Activated naive CD8-positive, alpha-beta T cell treated with anti-CD3 and anti-CD28 coated beads, Interleukin-2, amount 50 U/mL, for 24 hours (primary cell): ENCODE measurements around the gene DNAAF8.

Experiments
- ATAC-seq: fragments of 150-1000 bp; cut with Tn5 transposase; one replicate; pipeline ENCODE4 v1.10.0; 2021
- DNase-seq: peaks from one replicate; pipeline ENCODE4 v3.0.0; 2021
- H3K27ac Mint-ChIP-seq: one replicate; pipeline ENCODE4 v1.8.0; 2021; ENCODE audit warnings: mild to moderate bottlenecking, mixed read lengths
- H3K27me3 Mint-ChIP-seq: one replicate; pipeline ENCODE4 v1.8.0; 2021; ENCODE audit warnings: mixed read lengths
- H3K36me3 Mint-ChIP-seq: one replicate; pipeline ENCODE4 v1.8.0; 2021; ENCODE audit warnings: low read depth, mixed read lengths
- H3K4me1 Mint-ChIP-seq: one replicate; pipeline ENCODE4 v1.8.0; 2021; ENCODE audit warnings: mixed read lengths
- H3K4me3 Mint-ChIP-seq: one replicate; pipeline ENCODE4 v1.8.0; 2021; ENCODE audit warnings: mild to moderate bottlenecking, moderate library complexity, mixed read lengths
- H3K9me3 Mint-ChIP-seq: one replicate; pipeline ENCODE4 v1.8.0; 2021; ENCODE audit warnings: mixed read lengths

The DNAAF8 gene

DNA sequence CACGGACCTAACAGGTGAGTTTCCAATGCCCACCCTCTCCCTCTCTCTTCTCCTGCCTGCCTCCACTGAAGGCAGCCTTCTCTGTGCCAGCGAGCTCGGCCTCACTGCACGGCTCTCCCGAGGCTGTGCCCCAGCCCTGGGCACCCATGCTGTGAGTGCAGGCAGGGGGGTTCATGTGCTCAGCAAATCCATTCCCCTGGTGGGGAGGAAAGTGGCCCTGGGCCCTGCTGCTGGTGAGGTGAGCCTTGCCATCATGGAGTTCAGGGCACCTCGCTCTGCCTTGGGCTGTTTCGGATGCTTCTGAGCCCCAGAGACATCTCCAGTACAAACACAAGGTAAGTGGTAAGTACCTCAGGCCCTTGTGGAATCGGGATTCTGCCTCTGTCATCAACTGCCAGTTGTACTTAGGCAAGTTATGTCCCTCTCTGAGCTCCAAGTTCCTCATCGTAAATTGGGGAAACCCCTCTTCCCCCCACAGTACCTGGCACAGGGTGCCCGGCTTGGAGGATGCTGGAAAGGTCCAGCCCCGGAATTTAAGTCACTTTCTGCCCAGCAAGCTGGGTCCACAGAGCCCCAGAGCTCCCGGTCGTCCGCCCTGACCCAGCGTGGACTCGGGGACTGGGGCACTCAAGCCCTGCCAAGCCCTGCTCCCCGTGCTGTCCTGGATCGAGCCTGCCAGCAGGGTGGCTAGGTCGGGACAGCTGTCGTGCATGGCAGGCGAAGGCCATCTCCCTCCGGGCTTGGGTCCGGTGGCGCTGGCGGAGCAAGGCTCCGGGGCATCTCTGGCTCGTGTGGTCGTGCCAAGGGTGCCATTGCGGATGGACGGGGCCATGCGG, 41.7 kb upstream of the DNAAF8 start:
- Mint-ChIP-seq H3K27ac (peak overlapping the region; percentile 74), H3K9me3 (no peaks in the 10 kb centered on the region), H3K27me3 (no peaks in the 10 kb centered on the region), H3K4me3 (peak overlapping the region; percentile 78), H3K4me1 (peaks cover 17% of the 10 kb centered on the region), H3K36me3 (no peaks in the 10 kb centered on the region)
- ATAC-seq (peak; percentile 8), DNase-seq (no peak)

DNA sequence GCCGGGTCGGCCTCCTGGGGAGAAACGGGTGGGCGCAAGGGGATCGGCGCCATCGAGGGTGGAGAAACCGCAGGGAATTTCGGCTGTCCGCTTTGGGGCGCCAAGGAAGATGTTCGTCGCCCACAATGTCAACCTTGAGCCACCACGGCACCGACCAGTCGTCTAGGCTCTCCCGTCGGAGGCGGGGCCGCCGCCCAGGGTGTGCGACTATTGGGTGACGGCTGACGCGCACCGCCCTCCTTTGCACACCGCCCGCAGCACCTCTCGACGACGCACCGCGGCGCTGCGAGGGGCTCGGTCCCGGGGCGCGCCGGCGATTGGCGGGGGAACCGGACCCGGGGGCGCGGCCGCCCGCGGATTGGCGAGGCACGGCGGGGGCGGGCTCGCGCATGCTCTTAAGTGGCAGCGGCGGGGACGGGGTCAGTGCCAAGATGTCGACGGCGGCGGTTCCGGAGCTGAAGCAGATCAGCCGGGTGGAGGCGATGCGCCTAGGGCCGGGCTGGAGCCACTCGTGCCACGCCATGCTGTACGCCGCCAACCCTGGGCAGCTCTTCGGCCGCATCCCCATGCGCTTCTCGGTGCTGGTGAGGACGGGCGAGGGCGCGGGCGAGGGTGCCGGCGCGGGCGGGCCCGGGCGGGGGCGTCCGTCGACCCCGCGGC, 40.9 kb upstream of the DNAAF8 start, which contains the start of gene NUDT16L1:
TSS of gene NUDT16L1 (plus strand) at position 267 of the 660 bp plus-strand sequence. CDS start at position 432, 165 bp downstream.
- peaks cover 17% of the 10 kb centered on the region for H3K4me1 Mint-ChIP-seq
- peak within 1 kb of the TSS; percentile 78 for H3K4me3 Mint-ChIP-seq
- no peaks in the 10 kb centered on the region for H3K27me3 Mint-ChIP-seq
- H3K36me3 Mint-ChIP-seq = no peaks in the 10 kb centered on the region
- peak within 1 kb of the TSS; percentile 74 for H3K27ac Mint-ChIP-seq
- DNase-seq = peak; percentile 98
- no peaks in the 10 kb centered on the region for H3K9me3 Mint-ChIP-seq
- peak; percentile 95 for ATAC-seq

DNA sequence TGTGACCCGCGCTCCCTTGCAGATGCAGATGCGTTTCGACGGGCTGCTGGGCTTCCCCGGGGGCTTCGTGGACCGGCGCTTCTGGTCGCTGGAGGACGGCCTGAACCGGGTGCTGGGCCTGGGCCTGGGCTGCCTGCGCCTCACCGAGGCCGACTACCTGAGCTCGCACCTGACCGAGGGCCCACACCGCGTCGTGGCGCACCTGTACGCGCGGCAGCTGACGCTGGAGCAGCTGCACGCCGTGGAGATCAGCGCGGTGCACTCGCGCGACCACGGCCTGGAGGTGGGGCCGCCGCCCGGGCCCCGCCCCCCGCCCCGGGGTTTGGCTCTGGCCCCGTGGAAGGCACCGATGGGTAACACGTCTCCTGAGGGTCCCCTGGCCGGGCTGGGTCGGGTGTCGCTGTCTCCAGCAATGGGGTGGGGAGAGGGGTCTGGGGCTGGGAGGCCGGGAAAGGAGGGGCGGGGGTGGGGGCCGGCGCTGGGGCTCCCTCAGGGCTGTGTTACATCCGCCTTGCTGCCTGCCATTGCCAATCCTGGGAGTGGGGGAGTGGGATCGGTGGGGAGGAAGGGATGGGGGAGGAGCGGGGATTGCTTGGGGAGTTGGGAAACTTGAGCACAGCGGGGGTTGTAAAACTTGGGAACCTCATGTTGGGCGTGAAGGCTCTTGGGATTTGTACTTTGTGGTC, 40.2 kb upstream of the DNAAF8 start:
- peak overlapping the region; percentile 78 for H3K4me3 Mint-ChIP-seq
- peak; percentile 47 for DNase-seq
- peaks cover 17% of the 10 kb centered on the region for H3K4me1 Mint-ChIP-seq
- H3K27ac Mint-ChIP-seq = no peak overlapping the region
- H3K9me3 Mint-ChIP-seq = no peaks in the 10 kb centered on the region
- no peaks in the 10 kb centered on the region for H3K36me3 Mint-ChIP-seq
- peak; percentile 3 for ATAC-seq
- H3K27me3 Mint-ChIP-seq = no peaks in the 10 kb centered on the region

DNA sequence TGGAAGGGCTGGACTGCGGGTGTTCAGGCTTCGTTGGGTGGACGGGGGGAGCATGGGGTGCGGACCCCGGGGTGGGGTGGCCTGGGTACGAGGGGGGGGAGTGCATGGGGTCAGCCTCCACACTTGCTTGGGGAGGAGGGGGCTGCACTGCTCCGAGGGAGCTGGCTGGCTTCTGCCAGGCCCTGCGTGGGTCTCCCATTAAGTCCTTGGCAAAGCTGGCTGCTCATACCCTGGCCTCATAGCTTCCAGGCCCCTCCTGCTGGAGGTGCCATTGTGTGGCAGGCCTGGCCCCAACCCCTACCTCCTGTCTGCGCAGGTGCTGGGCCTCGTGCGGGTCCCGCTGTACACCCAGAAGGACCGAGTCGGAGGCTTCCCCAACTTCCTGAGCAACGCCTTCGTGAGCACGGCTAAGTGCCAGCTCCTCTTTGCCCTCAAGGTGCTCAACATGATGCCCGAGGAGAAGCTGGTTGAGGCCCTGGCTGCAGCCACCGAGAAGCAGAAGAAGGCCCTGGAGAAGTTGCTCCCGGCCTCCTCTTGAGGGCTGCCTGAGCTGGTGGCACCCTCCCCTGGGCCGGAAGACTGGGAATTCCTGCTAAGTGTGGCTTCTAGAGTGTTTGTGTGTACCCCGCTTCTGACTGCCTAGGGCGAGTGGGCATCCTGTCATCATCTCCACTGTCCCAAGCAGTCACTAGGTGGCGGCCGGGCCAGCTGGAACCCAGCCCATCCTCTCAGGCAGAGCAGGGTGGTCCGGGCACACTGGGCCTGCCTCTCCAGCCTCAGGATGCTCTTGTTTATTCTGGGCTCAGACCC, 39.5 kb upstream of the DNAAF8 start:
- H3K9me3 Mint-ChIP-seq = no peaks in the 10 kb centered on the region
- peak overlapping the region; percentile 78 for H3K4me3 Mint-ChIP-seq
- no peak overlapping the region for H3K27ac Mint-ChIP-seq
- peaks cover 7% of the 10 kb centered on the region for H3K36me3 Mint-ChIP-seq
- peaks cover 19% of the 10 kb centered on the region for H3K4me1 Mint-ChIP-seq
- ATAC-seq (no peak), DNase-seq (no peak)
- H3K27me3 Mint-ChIP-seq = no peaks in the 10 kb centered on the region

DNA sequence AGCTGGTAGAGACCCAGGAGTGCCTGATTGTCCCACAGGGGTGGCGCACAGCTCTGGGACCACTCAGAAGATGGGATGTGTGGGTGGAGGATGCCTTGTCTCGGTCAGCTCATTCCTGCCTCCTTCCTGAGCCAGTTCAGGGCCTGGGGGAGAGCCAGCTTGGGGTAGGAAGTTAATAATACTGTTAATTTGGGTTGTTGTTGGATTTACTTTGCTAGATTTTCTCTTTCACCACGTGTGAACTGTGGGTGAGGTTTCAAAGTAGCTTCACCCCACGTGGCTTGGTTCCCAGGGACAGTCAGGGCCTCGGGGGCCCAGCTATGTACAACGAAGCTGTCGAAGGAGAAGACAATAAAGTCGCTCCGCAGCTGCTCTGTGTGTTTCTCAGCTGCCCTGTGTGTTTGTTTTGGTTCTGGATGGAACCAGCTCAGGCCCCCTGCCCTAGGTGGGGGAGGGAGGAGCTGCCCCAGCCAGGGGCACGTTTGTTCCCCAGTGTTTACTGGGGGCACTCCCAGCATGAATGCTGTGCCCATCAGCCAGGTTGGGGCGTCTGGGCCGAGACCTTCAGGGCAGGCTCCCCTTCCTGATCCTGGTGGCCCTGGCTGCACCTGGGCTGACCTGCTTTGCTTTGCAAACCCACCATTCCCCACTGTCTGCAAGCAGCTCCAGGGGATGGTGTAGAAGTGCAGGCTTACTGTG, 38.7 kb upstream of the DNAAF8 start:
- H3K4me3 Mint-ChIP-seq = peak overlapping the region; percentile 78

DNA sequence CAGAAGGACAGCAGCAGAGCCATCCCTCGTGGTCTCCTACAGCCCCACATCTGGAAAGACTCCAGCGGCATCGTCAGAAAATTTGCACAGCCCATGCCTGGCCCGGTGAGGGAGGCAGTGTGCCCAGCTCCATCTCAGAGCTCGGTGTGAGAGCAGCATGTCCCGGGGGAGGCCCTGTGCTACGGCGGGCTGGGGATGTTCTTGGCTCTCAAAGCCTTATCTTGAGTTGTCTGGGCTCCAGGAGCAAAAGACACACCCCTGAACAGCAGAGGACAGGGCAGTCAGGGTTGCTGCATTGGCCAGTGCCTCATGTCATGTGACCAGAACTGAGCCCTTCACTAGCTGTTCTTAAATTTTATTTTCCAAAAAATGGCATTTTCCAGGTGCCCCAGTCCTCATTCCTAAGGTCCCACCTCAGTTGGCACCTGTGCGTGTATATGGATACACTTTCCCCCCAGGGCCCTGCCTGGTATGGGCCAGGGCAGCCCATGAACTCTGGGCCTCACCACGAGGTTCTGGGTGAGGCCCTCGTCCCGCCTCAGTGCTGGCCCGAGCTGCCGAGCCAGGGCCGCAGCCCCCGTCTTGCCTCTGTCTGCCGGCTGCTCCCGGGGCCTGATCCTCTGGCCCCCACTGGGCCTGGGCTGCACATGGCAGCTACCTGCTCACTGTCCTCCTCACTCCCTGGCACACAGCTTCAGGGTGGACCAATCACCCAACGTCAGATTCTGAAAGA, 38.0 kb upstream of the DNAAF8 start:
- no peaks in the 10 kb centered on the region for H3K27me3 Mint-ChIP-seq
- H3K4me3 Mint-ChIP-seq = no peak overlapping the region
- ATAC-seq = no peak
- no peaks in the 10 kb centered on the region for H3K9me3 Mint-ChIP-seq
- peaks cover 7% of the 10 kb centered on the region for H3K36me3 Mint-ChIP-seq
- no peak overlapping the region for H3K27ac Mint-ChIP-seq
- peaks cover 27% of the 10 kb centered on the region for H3K4me1 Mint-ChIP-seq
- DNase-seq = no peak

More for the DNA sequence above, 38.7 kb upstream of the DNAAF8 start:
- H3K36me3 Mint-ChIP-seq = peaks cover 7% of the 10 kb centered on the region
- DNase-seq = no peak
- no peaks in the 10 kb centered on the region for H3K9me3 Mint-ChIP-seq
- H3K4me1 Mint-ChIP-seq = peaks cover 25% of the 10 kb centered on the region
- no peak overlapping the region for H3K27ac Mint-ChIP-seq
- H3K27me3 Mint-ChIP-seq = no peaks in the 10 kb centered on the region
- no peak for ATAC-seq

DNA sequence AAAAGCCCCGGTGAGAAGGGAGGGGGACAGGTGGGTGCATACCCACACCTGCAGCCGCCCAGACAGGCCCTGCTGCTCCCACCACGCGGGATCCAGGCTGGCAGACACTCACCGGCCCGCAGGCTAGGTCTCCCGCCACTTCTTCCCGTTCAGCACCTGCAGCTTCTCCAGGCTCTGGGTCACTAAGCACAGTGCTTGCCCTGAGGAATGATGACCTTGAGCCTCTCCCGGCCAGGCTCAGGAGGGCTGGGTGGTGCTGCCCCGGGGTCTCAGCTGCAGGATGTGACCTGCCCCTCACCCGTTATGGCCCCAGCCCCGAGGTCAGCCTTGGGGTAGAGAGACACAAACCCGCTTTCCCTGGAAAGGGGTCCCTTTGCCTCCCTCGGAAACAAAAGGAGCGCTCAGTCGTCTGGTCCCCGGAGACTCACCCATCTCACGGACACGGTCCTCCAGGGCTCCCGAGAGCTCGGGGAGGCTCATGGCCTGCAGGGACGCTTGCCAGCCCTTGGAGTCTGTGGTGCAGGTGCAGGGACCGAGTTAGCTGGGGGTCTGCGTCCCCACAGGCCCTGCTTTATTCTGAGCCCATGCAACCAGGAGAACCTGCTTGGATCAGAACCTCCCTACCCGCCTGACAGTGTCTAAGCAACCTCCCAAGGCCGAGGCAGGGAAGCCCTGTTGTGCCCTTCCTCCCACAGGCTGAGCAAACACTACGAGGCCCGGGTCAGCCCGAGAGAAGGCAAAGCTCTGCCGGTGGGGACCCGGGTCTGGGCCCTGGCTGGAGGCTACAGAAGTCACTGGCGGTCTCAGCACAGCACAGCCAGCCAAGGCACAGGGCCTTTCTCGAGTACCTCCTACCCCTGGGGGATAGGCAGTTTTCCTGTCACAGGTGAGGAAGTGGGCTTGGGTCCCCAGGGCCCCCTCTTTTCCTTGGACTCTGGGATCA, 37.2 kb upstream of the DNAAF8 start:
- DNase-seq (no peak), ATAC-seq (no peak)
- no peaks in the 10 kb centered on the region for H3K27me3 Mint-ChIP-seq
- peaks cover 7% of the 10 kb centered on the region for H3K36me3 Mint-ChIP-seq
- peaks cover 25% of the 10 kb centered on the region for H3K4me1 Mint-ChIP-seq
- no peak overlapping the region for H3K4me3 Mint-ChIP-seq
- no peaks in the 10 kb centered on the region for H3K9me3 Mint-ChIP-seq
- H3K27ac Mint-ChIP-seq = no peak overlapping the region

DNA sequence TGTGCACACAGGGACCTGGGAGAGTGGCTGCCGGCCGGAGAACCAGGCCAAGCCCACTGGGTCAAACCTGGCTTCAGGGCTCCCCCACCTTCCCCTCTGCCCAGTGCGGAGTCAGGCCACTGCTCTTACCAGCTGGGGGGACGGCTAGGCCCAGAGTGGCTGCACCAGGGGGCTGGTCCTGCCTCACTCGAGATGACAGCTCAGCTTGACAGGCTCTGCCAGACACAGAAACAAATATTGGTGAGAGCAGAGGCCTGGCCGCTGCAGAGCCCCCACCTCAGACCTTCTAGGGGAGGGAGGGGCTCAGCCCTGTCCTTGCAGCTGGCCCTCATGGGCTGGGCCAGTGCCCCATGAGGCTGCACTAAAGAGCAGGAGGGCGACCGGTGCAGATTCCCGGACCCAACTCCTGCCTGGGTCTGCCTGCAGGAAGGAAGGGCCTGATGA, 36.5 kb upstream of the DNAAF8 start:
- no peak for ATAC-seq
- Mint-ChIP-seq H3K4me3 (no peak overlapping the region), H3K9me3 (no peaks in the 10 kb centered on the region), H3K27ac (no peak overlapping the region), H3K4me1 (peaks cover 20% of the 10 kb centered on the region), H3K36me3 (peaks cover 9% of the 10 kb centered on the region), H3K27me3 (no peaks in the 10 kb centered on the region)
- DNase-seq = no peak

DNA sequence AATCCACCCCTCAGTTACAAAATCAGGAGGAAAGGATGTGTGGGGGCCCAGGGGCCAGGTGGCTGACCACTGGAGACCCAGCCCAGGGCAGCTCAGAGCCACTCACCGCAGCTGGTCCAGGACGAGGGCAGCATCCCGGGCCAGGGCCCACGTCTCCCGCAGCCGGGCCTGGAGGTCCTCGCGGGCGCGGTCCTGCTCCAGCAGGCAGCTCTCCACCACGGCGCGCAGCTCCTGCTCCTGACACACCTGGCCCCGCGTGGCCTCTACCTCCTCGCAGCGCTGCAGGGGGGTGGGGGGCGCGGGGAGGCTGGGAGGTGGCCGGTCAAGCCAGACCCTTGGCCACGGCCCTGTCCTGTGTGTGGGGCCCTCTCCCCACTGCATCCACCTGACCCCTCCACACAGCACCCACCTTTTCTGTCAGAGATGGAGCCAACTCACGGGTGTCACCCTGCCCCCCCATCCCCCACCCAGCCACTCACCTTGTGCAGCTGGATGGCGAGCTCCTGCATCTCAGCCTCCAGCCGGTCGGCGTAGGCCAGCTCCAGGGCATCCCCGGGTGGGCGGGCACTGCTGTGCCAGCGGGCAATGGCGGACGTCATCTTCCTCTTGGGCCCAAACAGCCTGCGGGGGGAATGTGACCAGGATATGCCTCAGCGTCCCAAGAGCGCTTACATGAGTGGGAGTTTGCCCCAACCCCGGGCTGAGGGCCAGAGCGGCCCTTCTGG, 35.9 kb upstream of the DNAAF8 start:
- Mint-ChIP-seq H3K27me3 (no peaks in the 10 kb centered on the region), H3K4me3 (no peak overlapping the region), H3K9me3 (no peaks in the 10 kb centered on the region), H3K27ac (no peak overlapping the region), H3K4me1 (peaks cover 18% of the 10 kb centered on the region), H3K36me3 (peaks cover 9% of the 10 kb centered on the region)
- no peak for DNase-seq
- no peak for ATAC-seq

DNA sequence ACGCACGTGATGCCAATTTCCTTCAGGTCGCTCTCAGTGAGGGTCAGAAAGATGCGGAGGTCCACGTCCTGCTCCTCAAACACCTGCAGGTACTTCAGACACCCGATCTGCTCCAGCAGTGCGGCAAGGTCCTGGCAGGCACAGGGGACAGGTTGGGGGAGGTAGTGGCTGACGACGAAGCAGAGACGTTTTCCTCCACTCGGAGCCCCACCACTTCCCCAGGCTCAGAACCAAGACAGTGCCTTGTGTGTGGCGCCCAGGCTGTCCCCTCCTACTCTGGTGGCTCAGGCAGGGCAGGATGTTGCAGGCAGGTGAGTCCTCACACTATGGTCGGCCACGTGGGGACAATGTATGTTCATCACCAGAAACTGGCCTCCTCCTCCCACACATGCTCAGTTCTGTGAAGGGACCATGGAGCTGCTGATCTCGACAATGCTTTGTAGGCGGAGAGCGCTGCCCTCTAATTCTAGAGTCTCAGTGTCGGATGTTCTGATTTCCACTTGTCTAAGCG, 35.2 kb upstream of the DNAAF8 start:
- no peak for DNase-seq
- Mint-ChIP-seq H3K4me1 (peaks cover 18% of the 10 kb centered on the region), H3K9me3 (no peaks in the 10 kb centered on the region), H3K27me3 (no peaks in the 10 kb centered on the region), H3K4me3 (no peak overlapping the region), H3K36me3 (peaks cover 9% of the 10 kb centered on the region), H3K27ac (no peak overlapping the region)
- no peak for ATAC-seq

DNA sequence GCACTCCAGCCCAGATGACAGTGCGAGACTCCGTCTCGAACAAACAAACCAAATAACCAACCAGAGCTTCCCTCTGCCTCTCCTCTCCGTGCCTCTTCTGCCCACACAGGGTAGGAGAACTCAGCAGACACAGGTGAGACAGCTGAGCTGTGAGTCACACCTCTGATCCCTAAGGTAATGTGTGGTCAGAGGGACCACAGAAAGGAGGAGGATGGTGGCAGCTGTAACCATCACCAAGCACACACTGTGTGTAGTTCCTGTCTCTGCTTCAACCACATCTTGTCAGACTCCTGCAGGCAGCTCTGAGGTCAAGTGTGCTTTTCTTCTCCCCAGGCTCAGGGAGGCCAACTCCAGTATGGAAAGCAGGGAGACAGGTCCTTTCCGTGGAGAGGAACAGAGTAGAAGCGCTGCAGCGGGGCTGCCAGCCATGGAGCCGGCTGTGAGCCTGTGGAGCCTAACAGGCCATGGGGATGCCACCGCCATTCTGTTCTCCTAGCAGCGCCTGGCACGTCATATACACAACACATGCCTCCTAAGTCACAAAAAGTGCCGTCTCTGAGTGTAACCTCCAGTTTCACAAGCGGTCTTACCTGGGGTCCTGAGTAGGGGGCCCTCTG, 33.8 kb upstream of the DNAAF8 start:
- DNase-seq (no peak), ATAC-seq (peak; percentile 83)
- Mint-ChIP-seq H3K4me3 (no peak overlapping the region), H3K27me3 (no peaks in the 10 kb centered on the region), H3K9me3 (no peaks in the 10 kb centered on the region), H3K36me3 (peaks cover 11% of the 10 kb centered on the region), H3K4me1 (peaks cover 13% of the 10 kb centered on the region), H3K27ac (no peak overlapping the region)
